Astrocyte (in vitro differentiated cells and primary cell): ENCODE results near the gene CALD1.

Experiments used
- EZH2 ChIP-seq: IDR thresholded peaks from 2 replicates; pipeline ENCODE4 v1.6.1; 2012; ENCODE audit warnings: mild to moderate bottlenecking, low read length, inconsistent platforms; ENCODE audit not compliant: insufficient read depth
- TF ChIP-seq, protein P1 (sequence below): IDR thresholded peaks from 2 replicates; pipeline ENCODE4 v1.5.1; 2011; ENCODE audit warnings: low read depth, mild to moderate bottlenecking, inconsistent platforms, low read length, moderate library complexity; ENCODE audit not compliant: insufficient read depth

DNA sequence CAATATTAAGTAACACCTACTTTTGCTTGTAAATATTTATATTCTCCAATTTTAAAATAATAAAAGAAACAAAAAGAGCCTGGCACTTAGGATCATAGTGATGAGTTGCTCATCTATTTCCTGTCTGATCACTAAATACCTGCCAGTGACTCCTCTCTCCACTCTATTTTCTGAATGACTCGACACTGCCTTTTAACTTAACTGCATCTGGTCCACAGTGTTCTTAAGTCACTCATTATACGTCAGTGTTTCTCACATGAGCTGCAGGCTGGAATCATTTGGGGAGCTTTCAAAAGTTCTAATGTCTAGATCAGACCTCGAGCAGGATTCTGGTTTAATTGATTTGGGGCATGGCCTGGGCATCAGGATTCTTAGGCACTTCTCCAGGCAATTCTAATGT lies 128.9 kb downstream of the CALD1 start:
- TF ChIP-seq, protein P1, sequence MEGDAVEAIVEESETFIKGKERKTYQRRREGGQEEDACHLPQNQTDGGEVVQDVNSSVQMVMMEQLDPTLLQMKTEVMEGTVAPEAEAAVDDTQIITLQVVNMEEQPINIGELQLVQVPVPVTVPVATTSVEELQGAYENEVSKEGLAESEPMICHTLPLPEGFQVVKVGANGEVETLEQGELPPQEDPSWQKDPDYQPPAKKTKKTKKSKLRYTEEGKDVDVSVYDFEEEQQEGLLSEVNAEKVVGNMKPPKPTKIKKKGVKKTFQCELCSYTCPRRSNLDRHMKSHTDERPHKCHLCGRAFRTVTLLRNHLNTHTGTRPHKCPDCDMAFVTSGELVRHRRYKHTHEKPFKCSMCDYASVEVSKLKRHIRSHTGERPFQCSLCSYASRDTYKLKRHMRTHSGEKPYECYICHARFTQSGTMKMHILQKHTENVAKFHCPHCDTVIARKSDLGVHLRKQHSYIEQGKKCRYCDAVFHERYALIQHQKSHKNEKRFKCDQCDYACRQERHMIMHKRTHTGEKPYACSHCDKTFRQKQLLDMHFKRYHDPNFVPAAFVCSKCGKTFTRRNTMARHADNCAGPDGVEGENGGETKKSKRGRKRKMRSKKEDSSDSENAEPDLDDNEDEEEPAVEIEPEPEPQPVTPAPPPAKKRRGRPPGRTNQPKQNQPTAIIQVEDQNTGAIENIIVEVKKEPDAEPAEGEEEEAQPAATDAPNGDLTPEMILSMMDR, result no peak
- no peak for TF ChIP-seq EZH2
